Endothelial cell of umbilical vein (primary cell): Measurements from ENCODE around the gene KCNIP1. TPM values are rescaled to one million over a fixed set of nuclear protein-coding genes. Genes with fewer than 3 reads are reported as not detected.

ENCODE experiments used
- BruUV-seq: library from RNA; stranded (reverse); fragments of 400-500 nt; replicated peaks from 2 replicates; lab custom pipeline; 2021; lab: Mats Ljungman, UMichigan
- CTCF ChIA-PET: fragments of 300-600, 350-600 bp; sonication (Branson Sonifier 250); formaldehyde crosslinking; loops from one replicate; lab custom pipeline; 2021; ENCODE audit warnings: antibody characterized with exemption, inconsistent platforms; lab: Charles Lee
- POLR2A ChIA-PET: fragments of 300-600, 350-600 bp; sonication (Branson Sonifier 250); formaldehyde crosslinking; loops from one replicate; lab custom pipeline; 2021; ENCODE audit warnings: antibody characterized with exemption, inconsistent platforms; lab: Charles Lee
- DNase-seq: peaks from one replicate; pipeline ENCODE4 v3.0.0-alpha.2; 2011; ENCODE audit warnings: low read depth, low spot score
- FAIRE-seq: peaks from 2 replicates; lab custom pipeline; 2011; peaks lifted over from hg19 to GRCh38; lab: Jason Lieb, UNC
- H2AFZ ChIP-seq: 2 replicates; pipeline ENCODE4 v1.6.0; 2012; ENCODE audit warnings: low read depth, low read length, control low read depth, inconsistent platforms
- H3K27ac ChIP-seq: 2 replicates; pipeline ENCODE4 v1.5.1; 2011; ENCODE audit warnings: low read depth, mild to moderate bottlenecking, control low read depth, low read length, moderate library complexity; ENCODE audit not compliant: insufficient read depth
- H3K27me3 ChIP-seq, 2 experiments: 2 replicates each; pipeline versions ENCODE4 v1.6.0 to v1.6.1; 2011; ENCODE audit warnings: low read length in 2 of 2, mixed read lengths in 1 of 2; ENCODE audit not compliant: control insufficient read depth in 2 of 2, insufficient read depth in 2 of 2
- H3K36me3 ChIP-seq, 2 experiments: 2 replicates in 1 of 2; 3 replicates in 1 of 2; pipeline ENCODE4 v1.5.1; 2011; ENCODE audit warnings: low read length in 2 of 2, mild to moderate bottlenecking in 1 of 2, moderate library complexity in 1 of 2; ENCODE audit not compliant: control insufficient read depth in 2 of 2, insufficient read depth in 2 of 2; ENCODE audit errors: extremely low read depth in 1 of 2
- H3K4me1 ChIP-seq: 3 replicates; pipeline ENCODE4 v1.5.1; 2011; ENCODE audit warnings: mild to moderate bottlenecking, low read length; ENCODE audit not compliant: control insufficient read depth, insufficient read depth; ENCODE audit errors: extremely low read depth
- H3K4me2 ChIP-seq: 2 replicates; pipeline ENCODE4 v1.6.1; 2011; ENCODE audit warnings: low read length, control low read depth, mixed read lengths; ENCODE audit not compliant: insufficient read depth
- H3K4me3 ChIP-seq, 3 experiments: fragments of 200-600 bp in 1 of 3; sonication (generic), shearing (Covaris generic) in 1 of 3; replicated peaks in 1 of 3; 2 replicates each; pipeline ENCODE4 v1.5.1; 2011 to 2016; ENCODE audit warnings: control low read depth in 3 of 3, low read length in 3 of 3, mild to moderate bottlenecking in 2 of 3, inconsistent platforms in 1 of 3, low read depth in 1 of 3, moderate library complexity in 1 of 3; ENCODE audit not compliant: insufficient read depth in 1 of 3
- H3K79me2 ChIP-seq: 2 replicates; pipeline ENCODE4 v1.6.0; 2012; ENCODE audit warnings: low read length, inconsistent platforms; ENCODE audit not compliant: control insufficient read depth, insufficient read depth
- H3K9ac ChIP-seq: replicated peaks from 2 replicates; pipeline ENCODE3; 2011; ENCODE audit warnings: low read length, control low read depth; ENCODE audit not compliant: insufficient read depth; ENCODE audit errors: extremely low read depth
- H3K9me1 ChIP-seq: replicated peaks from 3 replicates; pipeline ENCODE4 v1.6.0; 2011; ENCODE audit warnings: mild to moderate bottlenecking, low read length; ENCODE audit not compliant: control insufficient read depth, insufficient read depth; ENCODE audit errors: extremely low read depth
- H3K9me3 ChIP-seq: replicated peaks from 2 replicates; pipeline ENCODE4 v1.5.1; 2012; ENCODE audit warnings: low read length, inconsistent platforms; ENCODE audit not compliant: control insufficient read depth, insufficient read depth
- H4K20me1 ChIP-seq: replicated peaks from 2 replicates; pipeline ENCODE3; 2011; ENCODE audit warnings: mild to moderate bottlenecking, low read length; ENCODE audit not compliant: control insufficient read depth, insufficient read depth; ENCODE audit errors: extremely low read depth
- EZH2 ChIP-seq: IDR thresholded peaks from 2 replicates; pipeline ENCODE4 v1.6.1; 2012; ENCODE audit warnings: borderline replicate concordance, low read depth, mild to moderate bottlenecking, moderate library complexity, low read length, inconsistent platforms; ENCODE audit not compliant: severe bottlenecking
- FOS ChIP-seq: IDR thresholded peaks from 2 replicates; pipeline ENCODE4 v1.6.1; 2011; ENCODE audit warnings: mild to moderate bottlenecking, low read length, moderate library complexity, borderline replicate concordance; ENCODE audit not compliant: insufficient read depth
- GATA2 ChIP-seq: IDR thresholded peaks from 2 replicates; pipeline ENCODE4 v1.7.0; 2011; ENCODE audit warnings: low read depth, mild to moderate bottlenecking, moderate library complexity, mixed read lengths, low read length; ENCODE audit not compliant: insufficient read length, insufficient read depth
- JUN ChIP-seq: IDR thresholded peaks from 2 replicates; pipeline ENCODE4 v1.6.1; 2011; ENCODE audit warnings: borderline replicate concordance, low read depth; ENCODE audit not compliant: insufficient read length, insufficient read depth
- MYC ChIP-seq: IDR thresholded peaks from one replicate; pipeline ENCODE4 v1.6.1; 2011; ENCODE audit warnings: mild to moderate bottlenecking, low read depth, low read length
- POLR2A ChIP-seq: IDR thresholded peaks from 2 replicates; pipeline ENCODE4 v1.6.1; 2012; ENCODE audit warnings: low read depth, mild to moderate bottlenecking, control low read depth, low read length
- POLR2AphosphoS5 ChIP-seq: IDR thresholded peaks from 2 replicates; pipeline ENCODE4 v1.6.1; 2012; ENCODE audit warnings: low read depth, mild to moderate bottlenecking, control low read depth, low read length, moderate library complexity; ENCODE audit not compliant: insufficient read depth
- dilution Hi-C: fragments of 300-500 bp; cut with MboI; formaldehyde crosslinking; loops from one replicate; pipeline ENCODE4 v1.15.0; 2019; ENCODE audit warnings: low sequenced_read_pairs; ENCODE audit not compliant: extremely low pct_ligation_motif_present
- intact Hi-C: fragments of 100-400 bp; cut with micrococcal nuclease; formaldehyde crosslinking; loops from one replicate; pipeline ENCODE4 v1.10.0; 2022
- polyA plus RNA-seq, 4 experiments: library from polyadenylated mRNA; depleted of rRNA in 3 of 4; stranded (reverse) in 3 of 4; unstranded in 1 of 4; fragments of >200 nt; gene quantifications; 2 replicates each; pipeline versions ENCODE4 v1.2.1 to v1.2.3, GENCODE V29; 2011 to 2012; ENCODE audit warnings: missing spikeins in 1 of 4
- total RNA-seq: library from RNA; stranded (reverse); gene quantifications from 2 replicates; pipeline ENCODE4 v1.2.3, GENCODE V29; 2021
- TF ChIP-seq, protein P1 (sequence below), 2 donors: IDR thresholded peaks; 1 replicate in 1 of 2; 2 replicates in 1 of 2; pipeline ENCODE4 v1.5.1; 2011; ENCODE audit warnings: low read length in 2 of 2, mild to moderate bottlenecking in 2 of 2, moderate library complexity in 2 of 2, control low read depth in 1 of 2, inconsistent platforms in 1 of 2, low read depth in 1 of 2; ENCODE audit not compliant: insufficient read depth in 1 of 2; ENCODE audit errors: extremely low read depth in 1 of 2
- TF ChIP-seq, protein P2 (sequence below): IDR thresholded peaks from 2 replicates; pipeline ENCODE4 v1.6.1; 2011; ENCODE audit not compliant: insufficient read depth, insufficient read length

The KCNIP1 gene
- total and polyA plus RNA-seq, 2 donors (not counting 3 experiments of a cell fraction or from before 2014, with no cell fraction given): 0.15 TPM; not detected in 1

DNA sequence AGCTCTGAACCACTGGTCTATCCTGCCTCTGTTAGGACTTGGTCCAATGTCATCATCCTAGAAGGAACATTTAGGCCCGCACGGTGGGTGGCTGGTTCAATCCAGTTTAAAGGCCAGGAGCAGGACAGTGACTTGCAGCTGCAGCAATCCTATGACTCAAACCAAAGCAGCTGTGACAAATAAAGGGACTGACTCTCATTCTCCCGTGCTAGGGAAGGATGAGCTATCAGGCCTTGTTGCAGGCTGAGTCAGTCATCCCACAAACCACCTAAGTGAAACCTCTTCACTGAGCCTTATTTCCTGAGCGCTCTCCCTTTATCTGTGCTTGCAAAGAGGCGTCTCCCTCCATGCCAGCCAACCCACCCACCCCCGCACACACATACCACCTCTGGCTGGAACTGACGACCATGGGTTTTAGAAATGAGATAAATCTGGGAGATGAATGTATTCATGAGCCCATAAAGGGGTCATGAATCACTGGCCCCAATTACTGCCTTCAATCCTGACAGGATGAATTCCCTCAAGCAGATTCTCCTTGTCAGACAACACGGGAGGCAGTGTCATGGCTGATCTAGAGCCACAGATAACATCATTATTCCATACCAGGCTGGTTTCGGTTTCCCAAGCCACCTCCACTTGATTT is 93.4 kb downstream of the KCNIP1 start:
- Histone ChIP-seq H3K9ac (no peak overlapping the region), H3K9me1 (no peaks in the 10 kb centered on the region), H3K27me3 (no peaks in the 10 kb centered on the region), H3K4me3 (no peak overlapping the region), H3K4me1 (peaks cover 2% of the 10 kb centered on the region), H3K36me3 (no peaks in the 10 kb centered on the region), H3K79me2 (no peaks in the 10 kb centered on the region), H2AFZ (no peak overlapping the region), H3K9me3 (no peaks in the 10 kb centered on the region), H4K20me1 (no peaks in the 10 kb centered on the region), H3K27ac (no peak overlapping the region), H3K4me2 (peak overlapping the region; percentile 16)
- intact Hi-C loops: no loop called here
- TF ChIP-seq POLR2A (no peak), JUN (no peak), FOS (no peak), POLR2AphosphoS5 (no peak), MYC (no peak), EZH2 (no peak), GATA2 (no peak)
- TF ChIP-seq, protein P1, sequence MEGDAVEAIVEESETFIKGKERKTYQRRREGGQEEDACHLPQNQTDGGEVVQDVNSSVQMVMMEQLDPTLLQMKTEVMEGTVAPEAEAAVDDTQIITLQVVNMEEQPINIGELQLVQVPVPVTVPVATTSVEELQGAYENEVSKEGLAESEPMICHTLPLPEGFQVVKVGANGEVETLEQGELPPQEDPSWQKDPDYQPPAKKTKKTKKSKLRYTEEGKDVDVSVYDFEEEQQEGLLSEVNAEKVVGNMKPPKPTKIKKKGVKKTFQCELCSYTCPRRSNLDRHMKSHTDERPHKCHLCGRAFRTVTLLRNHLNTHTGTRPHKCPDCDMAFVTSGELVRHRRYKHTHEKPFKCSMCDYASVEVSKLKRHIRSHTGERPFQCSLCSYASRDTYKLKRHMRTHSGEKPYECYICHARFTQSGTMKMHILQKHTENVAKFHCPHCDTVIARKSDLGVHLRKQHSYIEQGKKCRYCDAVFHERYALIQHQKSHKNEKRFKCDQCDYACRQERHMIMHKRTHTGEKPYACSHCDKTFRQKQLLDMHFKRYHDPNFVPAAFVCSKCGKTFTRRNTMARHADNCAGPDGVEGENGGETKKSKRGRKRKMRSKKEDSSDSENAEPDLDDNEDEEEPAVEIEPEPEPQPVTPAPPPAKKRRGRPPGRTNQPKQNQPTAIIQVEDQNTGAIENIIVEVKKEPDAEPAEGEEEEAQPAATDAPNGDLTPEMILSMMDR (IDR thresholded peaks at IDR 0.05; ENCODE audit: extremely low read depth in 1 of 2, insufficient read depth in 1 of 2, low read depth in 1 of 2, low read length in 2 of 2): no peak
- TF ChIP-seq, protein P2, sequence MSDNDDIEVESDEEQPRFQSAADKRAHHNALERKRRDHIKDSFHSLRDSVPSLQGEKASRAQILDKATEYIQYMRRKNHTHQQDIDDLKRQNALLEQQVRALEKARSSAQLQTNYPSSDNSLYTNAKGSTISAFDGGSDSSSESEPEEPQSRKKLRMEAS: no peak
- DNase-seq: no peak
- POLR2A ChIA-PET: no interaction called here
- CTCF ChIA-PET: interaction anchor here (0.7 to 3.2 kb wide), 12 partner anchors 10 to 168 kb away, joined by 3 to 23 read pairs (median 4); no protein-coding TSS in a partner anchor
- dilution Hi-C loops: no loop called here
- FAIRE-seq: no peak
- BruUV-seq: no TSS peak
